H54 (cell line): Measurements from ENCODE around the gene GPR137.

Experiments
- DNase-seq: peaks from one replicate; pipeline ENCODE4 v3.0.0; 2011; ENCODE audit warnings: low spot score, mixed read lengths; ENCODE audit not compliant: insufficient read length
- FAIRE-seq: peaks from 3 replicates; lab custom pipeline; 2011; peaks lifted over from hg19 to GRCh38; lab: Jason Lieb, UNC
- POLR2A ChIP-seq: IDR thresholded peaks from 2 replicates; pipeline ENCODE4 v1.6.1; 2011; ENCODE audit warnings: low read depth, mild to moderate bottlenecking, low read length

Gene GPR137

DNA sequence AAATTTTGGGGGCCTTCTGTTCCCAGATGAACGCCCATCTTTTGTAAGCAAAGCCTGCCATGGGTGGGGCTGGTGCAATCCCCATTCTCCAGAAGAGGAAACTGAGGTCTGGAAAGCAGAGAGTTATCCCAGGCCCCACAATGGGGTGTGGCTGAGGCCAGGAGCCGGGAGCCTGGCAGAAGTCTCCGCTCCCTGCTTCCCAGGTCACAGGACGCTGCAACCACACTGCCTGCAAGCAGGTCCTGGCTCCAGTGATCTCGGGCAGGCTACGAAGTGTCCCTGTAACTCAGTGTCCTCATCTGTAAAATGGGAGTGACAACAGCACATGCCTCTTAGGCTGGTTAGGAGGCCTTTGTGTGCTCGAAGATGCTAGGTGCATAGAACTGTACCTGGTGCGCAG, 32.6 kb upstream of the GPR137 start:
- FAIRE-seq = no peak
- TF ChIP-seq POLR2A = no peak
- DNase-seq = no peak

DNA sequence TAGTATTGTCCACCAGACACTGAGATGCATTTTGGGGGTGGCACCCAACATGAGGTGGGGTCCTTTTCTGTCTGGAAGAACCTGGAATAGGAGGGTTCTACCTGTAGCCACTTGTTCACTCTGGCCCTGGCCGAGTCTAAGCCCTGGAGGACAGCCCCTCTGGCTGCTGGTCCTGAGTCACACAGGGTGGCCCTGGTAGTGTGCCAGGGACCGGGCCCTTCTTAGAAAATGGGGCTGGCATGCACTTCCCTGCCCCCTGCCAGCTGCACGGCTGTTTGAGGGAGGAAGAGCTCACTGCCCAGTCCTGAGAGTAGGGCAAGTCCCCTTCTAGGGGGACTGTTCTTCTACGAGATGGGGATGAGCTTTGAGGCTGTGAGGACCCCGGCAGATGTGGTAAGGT, 32.2 kb upstream of the GPR137 start:
- no peak for FAIRE-seq

DNA sequence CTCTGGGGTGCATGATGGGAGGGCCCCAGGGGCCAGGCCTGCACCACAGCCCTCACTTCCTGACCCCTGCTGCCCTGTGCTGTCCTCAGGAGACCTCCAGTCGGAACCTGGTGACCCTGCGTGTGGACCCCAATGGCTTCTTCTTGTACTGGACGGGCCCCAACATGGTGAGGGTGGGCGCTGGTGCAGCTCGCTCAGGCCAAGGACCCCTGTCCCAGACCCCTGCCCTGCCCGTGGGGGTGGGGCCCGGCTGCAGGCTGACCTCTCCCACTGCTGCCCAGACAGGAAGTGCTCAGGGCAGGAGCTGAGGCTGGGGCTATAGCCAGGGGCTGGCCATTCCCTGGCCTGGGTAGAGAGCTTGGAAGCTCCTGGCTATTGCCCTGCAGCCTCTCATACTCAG, 31.3 kb upstream of the GPR137 start:
- no peak for TF ChIP-seq POLR2A
- FAIRE-seq (no peak), DNase-seq (no peak)

More for the DNA sequence above, 32.2 kb upstream of the GPR137 start:
- no peak for DNase-seq
- TF ChIP-seq POLR2A = no peak

DNA sequence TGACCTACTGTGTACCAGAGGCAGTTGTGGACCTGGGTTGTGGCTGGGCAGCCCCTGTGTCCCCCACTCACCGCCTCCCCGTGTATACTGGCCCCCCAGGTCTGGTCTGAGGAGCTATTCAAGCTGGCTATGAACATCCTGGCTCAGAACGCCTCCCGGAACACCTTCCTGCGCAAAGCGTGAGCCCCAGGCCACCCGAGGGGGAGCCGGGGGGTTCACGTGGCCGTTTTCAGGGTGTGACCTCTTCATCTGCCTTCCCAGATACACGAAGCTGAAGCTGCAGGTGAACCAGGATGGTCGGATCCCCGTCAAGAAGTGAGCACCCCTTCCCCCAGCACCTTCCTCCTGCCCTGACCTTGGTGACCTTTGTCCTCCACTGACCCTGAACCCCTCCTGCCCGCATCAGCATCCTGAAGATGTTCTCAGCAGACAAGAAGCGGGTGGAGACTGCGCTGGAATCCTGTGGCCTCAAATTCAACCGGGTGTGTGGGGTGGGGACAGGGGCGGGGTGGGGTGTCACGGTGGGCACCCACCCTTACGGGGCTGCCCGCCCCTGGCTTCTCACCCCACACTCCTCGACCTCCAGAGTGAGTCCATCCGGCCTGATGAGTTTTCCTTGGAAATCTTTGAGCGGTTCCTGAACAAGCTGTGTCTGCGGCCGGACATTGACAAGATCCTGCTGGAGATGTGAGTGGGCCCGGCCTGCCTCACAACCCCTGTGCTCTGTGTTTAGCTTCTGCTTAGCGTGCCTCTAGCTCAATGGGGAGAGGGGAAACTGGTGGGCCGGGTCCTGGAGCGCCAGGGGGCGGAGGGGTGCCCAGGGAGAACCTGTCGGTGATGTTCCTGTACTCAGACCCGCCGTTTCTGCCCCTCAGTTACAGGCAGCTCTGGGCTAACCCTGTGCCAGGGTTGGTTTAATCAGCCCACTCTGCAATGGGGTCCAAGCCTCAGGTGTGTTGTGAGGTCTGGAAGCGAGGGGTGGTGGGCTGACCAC, 30.2 kb upstream of the GPR137 start:
- DNase-seq = no peak
- no peak for TF ChIP-seq POLR2A
- no peak for FAIRE-seq

DNA sequence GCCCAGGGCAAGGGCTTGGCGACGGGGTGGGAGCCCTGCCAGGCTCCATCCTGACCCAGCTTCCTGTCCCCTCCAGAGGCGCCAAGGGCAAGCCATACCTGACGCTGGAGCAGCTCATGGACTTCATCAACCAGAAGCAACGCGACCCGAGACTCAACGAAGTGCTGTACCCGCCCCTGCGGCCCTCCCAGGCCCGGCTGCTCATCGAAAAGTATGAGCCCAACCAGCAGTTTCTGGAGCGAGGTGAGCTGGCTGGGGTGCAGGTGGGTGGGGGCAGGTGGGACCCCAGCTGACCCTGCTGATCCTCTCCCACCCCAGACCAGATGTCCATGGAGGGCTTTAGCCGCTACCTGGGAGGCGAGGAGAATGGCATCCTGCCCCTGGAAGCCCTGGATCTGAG, 29.3 kb upstream of the GPR137 start:
- FAIRE-seq = no peak
- DNase-seq = no peak
- no peak for TF ChIP-seq POLR2A

DNA sequence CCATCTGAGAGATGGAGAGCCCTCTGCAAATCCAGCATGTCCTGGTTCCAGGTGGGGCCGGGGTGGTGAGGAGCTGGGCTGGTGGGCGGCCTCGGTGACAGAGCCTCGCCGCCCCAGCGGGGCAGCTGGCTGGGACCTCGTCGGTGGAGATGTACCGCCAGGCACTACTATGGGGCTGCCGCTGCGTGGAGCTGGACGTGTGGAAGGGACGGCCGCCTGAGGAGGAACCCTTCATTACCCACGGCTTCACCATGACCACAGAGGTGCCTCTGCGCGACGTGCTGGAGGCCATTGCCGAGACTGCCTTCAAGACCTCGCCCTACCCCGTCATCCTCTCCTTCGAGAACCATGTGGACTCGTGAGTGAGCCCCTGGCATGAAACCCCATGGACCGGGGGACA, 27.3 kb upstream of the GPR137 start:
- DNase-seq = no peak
- no peak for FAIRE-seq
- no peak for TF ChIP-seq POLR2A

DNA sequence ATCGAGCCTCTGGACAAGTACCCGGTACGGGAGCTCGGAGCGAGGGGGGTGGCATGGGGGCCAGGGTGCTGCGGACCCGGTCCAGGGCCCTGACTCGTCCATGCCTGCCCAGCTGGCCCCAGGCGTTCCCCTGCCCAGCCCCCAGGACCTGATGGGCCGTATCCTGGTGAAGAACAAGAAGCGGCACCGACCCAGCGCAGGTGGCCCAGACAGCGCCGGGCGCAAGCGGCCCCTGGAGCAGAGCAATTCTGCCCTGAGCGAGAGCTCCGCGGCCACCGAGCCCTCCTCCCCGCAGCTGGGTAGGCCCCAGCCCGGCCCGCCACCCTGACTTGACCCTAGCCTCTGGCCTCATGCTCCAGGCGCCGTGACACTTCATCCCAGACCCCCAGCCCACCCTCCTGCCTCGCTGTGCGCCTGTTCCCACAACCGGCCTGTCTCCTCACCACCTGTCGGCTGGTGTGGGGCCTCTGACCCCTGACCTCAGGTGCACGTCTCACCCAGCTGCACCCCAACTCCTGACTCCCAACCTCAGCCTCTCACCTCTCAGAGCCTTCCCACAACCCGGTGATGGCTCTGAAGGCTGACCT, 26.6 kb upstream of the GPR137 start:
- TF ChIP-seq POLR2A = no peak
- FAIRE-seq (no peak), DNase-seq (no peak)

DNA sequence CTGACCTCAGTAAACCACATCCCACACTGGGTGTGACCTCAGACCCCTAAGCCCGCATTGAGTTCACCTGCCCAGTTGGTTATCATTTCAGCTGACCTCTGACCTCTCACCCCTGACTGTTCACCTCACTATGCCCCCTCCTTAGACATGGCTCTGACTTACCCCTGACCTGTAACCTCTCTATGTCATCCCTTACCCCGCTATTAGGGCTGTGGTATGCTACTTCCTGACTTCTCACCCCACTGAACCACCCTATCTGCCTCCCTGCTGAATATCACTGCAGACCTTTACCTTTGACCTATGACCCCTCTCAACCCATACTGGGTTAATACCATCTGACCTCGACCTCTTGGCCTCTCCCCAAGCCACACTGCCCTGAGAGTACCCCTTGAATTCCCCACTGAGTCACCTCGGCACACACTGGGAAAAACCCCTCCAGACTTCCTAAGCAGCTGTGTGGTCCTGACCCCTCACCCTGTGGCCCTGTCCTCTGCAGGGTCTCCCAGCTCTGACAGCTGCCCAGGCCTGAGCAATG, 26.0 kb upstream of the GPR137 start:
- DNase-seq (no peak), FAIRE-seq (no peak)
- TF ChIP-seq POLR2A = no peak

DNA sequence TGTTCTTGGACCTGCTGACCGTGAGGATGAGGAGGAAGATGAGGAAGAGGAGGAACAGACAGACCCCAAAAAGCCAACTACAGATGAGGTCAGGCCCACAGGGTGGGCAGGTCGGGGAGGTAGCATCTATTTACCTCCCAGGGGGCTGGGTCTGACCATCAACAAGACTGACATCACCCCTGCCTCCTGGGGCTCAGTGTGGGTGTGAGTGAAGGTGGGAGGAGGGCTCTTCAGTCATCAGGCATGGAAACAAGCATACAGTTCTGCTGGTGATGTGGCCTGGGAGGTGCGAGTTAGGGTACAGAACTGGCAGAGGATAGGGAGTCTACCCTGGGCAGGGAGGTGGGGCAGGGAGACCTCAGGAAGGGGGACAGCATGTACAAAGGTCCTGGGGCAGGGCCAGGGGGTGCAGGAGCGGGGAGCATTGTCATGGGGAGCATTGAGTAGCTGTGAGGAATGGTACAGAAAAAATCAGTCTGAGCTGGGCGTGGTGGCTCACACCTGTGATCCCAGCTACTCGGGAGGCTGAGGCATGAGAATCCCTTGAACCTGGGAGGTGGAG, 25.4 kb upstream of the GPR137 start:
- DNase-seq (no peak), FAIRE-seq (no peak)
- no peak for TF ChIP-seq POLR2A

DNA sequence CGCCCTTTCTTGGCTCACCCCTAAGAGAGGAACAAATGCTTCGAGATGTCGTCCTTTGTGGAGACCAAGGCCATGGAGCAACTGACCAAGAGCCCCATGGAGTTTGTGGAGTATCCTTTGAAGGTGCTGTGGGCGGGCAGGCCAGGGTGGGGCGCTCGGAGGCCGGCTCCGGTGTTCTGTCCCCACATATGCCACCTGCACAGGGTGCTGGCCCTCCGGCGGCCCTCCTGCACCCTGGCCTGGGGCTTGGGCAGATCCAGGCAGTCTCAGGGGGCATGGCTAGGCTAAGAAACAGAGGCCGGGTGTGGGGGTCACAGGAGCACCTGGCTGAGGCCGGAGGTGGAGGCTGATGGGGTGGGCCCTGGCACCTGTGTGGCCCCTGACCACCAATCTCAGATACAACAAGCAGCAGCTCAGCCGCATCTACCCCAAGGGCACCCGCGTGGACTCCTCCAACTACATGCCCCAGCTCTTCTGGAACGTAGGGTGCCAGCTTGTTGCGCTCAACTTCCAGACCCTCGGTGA, 24.0 kb upstream of the GPR137 start:
- FAIRE-seq (no peak), DNase-seq (no peak)
- TF ChIP-seq POLR2A = no peak

DNA sequence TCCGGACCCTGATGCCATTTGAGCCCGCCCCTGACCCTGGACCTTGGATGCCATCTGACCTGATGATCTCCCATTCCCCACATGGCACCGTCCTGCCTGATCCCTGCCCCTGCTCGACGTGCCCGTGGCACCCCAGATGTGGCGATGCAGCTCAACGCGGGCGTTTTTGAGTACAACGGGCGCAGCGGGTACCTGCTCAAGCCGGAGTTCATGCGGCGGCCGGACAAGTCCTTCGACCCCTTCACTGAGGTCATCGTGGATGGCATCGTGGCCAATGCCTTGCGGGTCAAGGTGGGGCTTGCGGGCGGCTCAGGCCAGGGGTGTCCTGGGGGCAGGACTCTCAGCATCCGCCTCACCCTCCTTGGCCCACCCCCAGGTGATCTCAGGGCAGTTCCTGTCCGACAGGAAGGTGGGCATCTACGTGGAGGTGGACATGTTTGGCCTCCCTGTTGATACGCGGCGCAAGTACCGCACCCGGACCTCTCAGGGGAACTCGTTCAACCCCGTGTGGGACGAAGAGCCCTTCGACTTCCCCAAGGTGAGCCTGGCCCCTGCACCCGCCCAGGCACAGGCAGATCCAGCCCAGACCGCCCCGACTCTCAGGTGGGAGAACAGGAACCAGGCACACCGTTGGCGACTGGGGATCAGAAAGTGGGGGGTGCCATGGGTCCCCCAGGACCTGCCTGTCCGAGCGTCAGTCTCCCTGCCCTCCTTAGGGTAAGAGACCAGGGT, 23.2 kb upstream of the GPR137 start:
- no peak for TF ChIP-seq POLR2A
- no peak for DNase-seq
- FAIRE-seq = no peak

DNA sequence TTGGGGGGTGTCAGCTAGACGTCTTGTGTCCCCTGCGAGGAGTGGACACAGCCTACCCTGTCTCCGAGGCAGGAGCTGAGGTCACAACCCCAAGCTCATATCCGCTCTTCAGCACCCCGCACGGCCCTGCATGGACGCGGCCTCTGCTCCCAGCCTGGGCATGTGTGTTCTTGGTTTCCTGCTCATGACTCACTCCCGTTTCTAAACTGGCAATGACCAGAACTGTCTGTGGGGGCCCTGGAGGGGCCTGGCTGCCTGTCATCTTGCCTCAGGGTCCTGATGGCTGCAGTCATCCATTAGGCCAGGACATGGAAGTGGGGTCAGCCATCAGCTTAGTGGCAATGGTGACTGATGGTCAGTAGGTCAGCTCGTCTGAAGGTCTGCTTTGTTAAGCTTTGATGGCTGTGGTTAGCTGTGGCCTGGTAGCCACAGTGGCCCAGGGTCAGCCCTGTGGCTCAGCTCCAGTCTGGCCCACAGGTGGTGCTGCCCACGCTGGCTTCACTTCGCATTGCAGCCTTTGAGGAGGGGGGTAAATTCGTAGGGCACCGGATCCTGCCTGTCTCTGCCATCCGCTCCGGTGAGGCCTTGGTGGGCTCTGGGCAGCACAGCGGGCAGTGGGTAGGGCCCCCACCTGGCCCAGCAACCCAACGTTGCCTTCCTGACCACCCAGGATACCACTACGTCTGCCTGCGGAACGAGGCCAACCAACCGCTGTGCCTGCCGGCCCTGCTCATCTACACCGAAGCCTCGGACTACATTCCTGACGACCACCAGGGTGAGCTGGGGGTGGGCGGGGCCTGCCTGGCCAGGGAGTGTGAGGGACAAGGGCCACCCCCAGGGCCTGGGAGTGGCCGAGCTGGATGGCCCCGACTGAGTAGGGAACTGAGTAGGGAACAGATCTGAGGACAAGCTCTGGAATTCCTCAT, 22.4 kb upstream of the GPR137 start:
- DNase-seq = no peak
- FAIRE-seq = no peak
- no peak for TF ChIP-seq POLR2A

DNA sequence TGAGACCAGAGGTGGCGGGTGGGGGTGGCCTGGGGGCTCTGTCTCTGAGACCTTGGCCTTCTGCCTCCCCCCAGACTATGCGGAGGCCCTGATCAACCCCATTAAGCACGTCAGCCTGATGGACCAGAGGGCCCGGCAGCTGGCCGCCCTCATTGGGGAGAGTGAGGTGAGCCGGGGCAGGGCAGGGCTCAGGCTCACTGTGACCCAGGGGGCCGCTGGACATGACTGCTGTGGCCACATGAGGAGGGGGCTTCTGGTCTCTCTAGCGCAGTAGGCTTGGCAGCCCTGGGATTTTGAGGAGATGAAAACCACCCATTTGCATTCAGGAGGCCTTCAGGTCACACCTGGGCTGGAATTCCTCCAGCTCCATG, 21.7 kb upstream of the GPR137 start:
- FAIRE-seq (no peak), DNase-seq (no peak)
- no peak for TF ChIP-seq POLR2A
